Heart right ventricle (tissue), 16 donors: ENCODE data around the gene PPP4R4. TPM values are rescaled to one million over a fixed set of nuclear protein-coding genes. Genes with fewer than 3 reads are reported as not detected.
"Not testable (repeated sequence)": the region's sequence is repeated elsewhere in the genome, so short reads cannot be mapped to it uniquely, and the experiment has no call there.

ENCODE experiments used
- ATAC-seq, 8 donors: fragments of 200-7000 bp; cut with Tn5 transposase; one replicate each; pipeline ENCODE4 v1.9.1; 2020; ENCODE audit warnings: mild to moderate bottlenecking in 8 of 8, moderate library complexity in 8 of 8, moderate number of reproducible peaks in 1 of 8
- DNase-seq, 2 donors: peaks; one replicate each; pipeline ENCODE4 v3.0.0-alpha.2; 2020
- H3K27ac ChIP-seq, 10 donors: fragments of 200-600 bp; sonication (generic) in 2 of 10; one replicate each; pipeline versions ENCODE4 v1.5.0 to v1.8.0; 2020 to 2022; ENCODE audit warnings: mild to moderate bottlenecking in 3 of 10
- H3K27me3 ChIP-seq, 7 donors: fragments of 200-600 bp; one replicate each; pipeline ENCODE4 v1.8.0; 2021 to 2022; ENCODE audit warnings: mild to moderate bottlenecking in 2 of 7
- H3K36me3 ChIP-seq, 9 donors: fragments of 200-600 bp; sonication (generic) in 1 of 9; one replicate each; pipeline versions ENCODE4 v1.5.0 to v1.8.0; 2020 to 2022; ENCODE audit warnings: mild to moderate bottlenecking in 2 of 9
- H3K4me1 ChIP-seq, 9 donors: fragments of 200-600 bp; sonication (generic) in 1 of 9; one replicate each; pipeline versions ENCODE4 v1.5.0 to v1.8.0; 2020 to 2022; ENCODE audit warnings: mild to moderate bottlenecking in 4 of 9
- H3K4me3 ChIP-seq, 10 donors: fragments of 200-600 bp; sonication (generic) in 2 of 10; one replicate each; pipeline versions ENCODE4 v1.5.0 to v1.8.0; 2020 to 2022; ENCODE audit warnings: mild to moderate bottlenecking in 7 of 10, moderate library complexity in 2 of 10
- H3K9me3 ChIP-seq, 11 donors: fragments of 200-600 bp in 10 of 11; sonication (generic) in 2 of 11; one replicate each; pipeline versions ENCODE4 v1.5.0 to v1.8.0; 2013 to 2022; ENCODE audit warnings: mild to moderate bottlenecking in 2 of 11, control low read depth in 1 of 11, moderate library complexity in 1 of 11
- CTCF ChIP-seq, 9 donors: fragments of 200-600 bp; sonication (generic) in 2 of 9; IDR thresholded peaks; one replicate each; pipeline versions ENCODE4 v1.5.0 to v1.8.0; 2021 to 2022; ENCODE audit warnings: antibody characterized with exemption in 9 of 9, mild to moderate bottlenecking in 5 of 9, moderate library complexity in 1 of 9
- WGBS, 2 donors: extraction: QIAGEN DNeasy Blood & Tissue Kit; methylation state at CpG; one replicate each; pipeline ENCODE4 v1.1.7; 2013; ENCODE audit warnings: inconsistent platforms in 1 of 2; 5-methylcytosine and 5-hydroxymethylcytosine counted together
- intact Hi-C, 10 donors: fragments of 100-400 bp; cut with DNase I; formaldehyde crosslinking; loops; one replicate each; pipeline versions ENCODE4 v1.11.1 to v1.14.2; 2022
- polyA plus RNA-seq, 2 donors: library from polyadenylated mRNA; stranded (reverse); fragments of 200-250 nt; gene quantifications; one replicate each; pipeline ENCODE4 v1.2.3, GENCODE V29; 2013
- total RNA-seq, 10 donors: library from RNA; stranded (reverse); fragmentation: NEBNext Ultra II Directional in 3 of 10; extraction: Animal tissue kit (Norgen Biotek cat#: 25700) in 3 of 10; gene quantifications; one replicate each; pipeline versions ENCODE4 v1.2.1 to v1.2.4, GENCODE V29; 2021 to 2023
- donor health status: Arrhythmogenic right ventricular cardiomyopathy.
- donor health status: ischemic (EF 13 %, LVEDD 7.1; RV severe dilation, severe dysfunction).
- donor health status: healthy with polysubstance abuse.
- donor health status: DM: no; HTN: yes; CAD: no.
- donor health status: DM: no; HTN: no; CAD: no.
- donor health status: ischemic (EF 25% LVEDD 6.9; RV normal size, moderate dysfunction).
- donor health status: ischemic (EF 25% LVEDD 5.7; RV mildly dilated, moderate dysfunction).
- donor health status: healthy.
- donor health status: DM: yes; HTN: yes; CAD: no.
- donor health status: Ischemic cardiomyopathy.
- donor health status: ischemic (EF 35%, LVEDD 5.7; RV mildly dilated, moderate dysfunction).
- donor health status: nonischemic (EF 11% LVEDD 7.7; RV severe dilation, severe dysfunction).
- donor health status: DM: yes; HTN: yes; CAD: no.
- donor health status: PGD.
- donor health status: ischemic (EF 29% LVEDD 5.4; RV normal size, mild dysfunction).
- donor health status: nonischemic (EF 23%, LVEDD 6.1; RV moderate dilation, normal function).

The PPP4R4 gene
- total and polyA plus RNA-seq, 12 donors: 0.13 to 0.94 (median 0.31) TPM; not detected in 5

- no peaks in the 10 kb centered on the region for H3K9me3 ChIP-seq
- TF ChIP-seq CTCF (IDR thresholded peaks at IDR 0.05): no peak
- no peak for ATAC-seq
- 83 to 88% methylated on average over 6 of the region's 6 CpGs for WGBS, 2 donors
- DNase-seq: no peak
- H3K4me1 ChIP-seq: no peaks in the 10 kb centered on the region
- intact Hi-C loops: no loop called here
- no peaks in the 10 kb centered on the region for H3K36me3 ChIP-seq
- H3K4me3 ChIP-seq: no peak overlapping the region
- H3K27me3 ChIP-seq: peaks cover 0 to 18% (median 4%) of the 10 kb centered on the region in 7 donors
- H3K27ac ChIP-seq: no peak overlapping the region
Measured at GRCh38 chr14:94153750-94154342, 20.3 kb upstream of the PPP4R4 start.

GRCh38 chr14:94156143-94156542, 18.0 kb upstream of the PPP4R4 start:
- WGBS, 2 donors: 100% methylated on average over 1 of the region's 1 CpG
- H3K4me3 ChIP-seq, intact Hi-C loops, DNase-seq, H3K27ac ChIP-seq, H3K9me3 ChIP-seq, ATAC-seq, H3K36me3 ChIP-seq, H3K4me1 ChIP-seq: not testable (repeated sequence)
- H3K27me3 ChIP-seq: peaks cover 0 to 23% (median 4%) of the 10 kb centered on the region in 7 donors

- TF ChIP-seq CTCF (IDR thresholded peaks at IDR 0.05): no peak
- peak in 4 of 8 donors; percentile 37 to 90 (median 60) for ATAC-seq
- Histone ChIP-seq H3K4me1 (peaks cover 0 to 9% (median 7%) of the 10 kb centered on the region in 9 donors), H3K9me3 (no peaks in the 10 kb centered on the region), H3K36me3 (no peaks in the 10 kb centered on the region), H3K4me3 (no peak overlapping the region), H3K27ac (no peak overlapping the region), H3K27me3 (peaks cover 0 to 22% (median 2%) of the 10 kb centered on the region in 7 donors)
- DNase-seq: no peak
- intact Hi-C loops: no loop called here
Measured at GRCh38 chr14:94157197-94157596, 16.9 kb upstream of the PPP4R4 start.

GRCh38 chr14:94158239-94158883, 15.8 kb upstream of the PPP4R4 start:
- H3K9me3 ChIP-seq: no peaks in the 10 kb centered on the region
- TF ChIP-seq CTCF (IDR thresholded peaks at IDR 0.05): no peak
- no peak overlapping the region for H3K4me3 ChIP-seq
- ATAC-seq: no peak
- 77 to 78% methylated on average over 10 of the region's 10 CpGs for WGBS, 2 donors
- H3K4me1 ChIP-seq: peaks cover 0 to 11% (median 10%) of the 10 kb centered on the region in 9 donors
- DNase-seq: no peak
- no peaks in the 10 kb centered on the region for H3K36me3 ChIP-seq
- H3K27ac ChIP-seq: no peak overlapping the region
- intact Hi-C loops: no loop called here
- peaks cover 0 to 20% (median 0%) of the 10 kb centered on the region in 7 donors for H3K27me3 ChIP-seq

GRCh38 chr14:94161058-94161457, 13.1 kb upstream of the PPP4R4 start:
- no peaks in the 10 kb centered on the region for H3K9me3 ChIP-seq
- H3K27me3 ChIP-seq: peaks cover 0 to 32% (median 12%) of the 10 kb centered on the region in 7 donors
- intact Hi-C loops: no loop called here
- no peak for TF ChIP-seq CTCF (IDR thresholded peaks at IDR 0.05)
- ATAC-seq (no peak), DNase-seq (no peak)
- no peak overlapping the region for H3K4me3 ChIP-seq
- peaks cover 0 to 11% (median 10%) of the 10 kb centered on the region in 9 donors for H3K4me1 ChIP-seq
- no peak overlapping the region for H3K27ac ChIP-seq
- WGBS, 2 donors: 53 to 58% methylated on average over 2 of the region's 2 CpGs
- no peaks in the 10 kb centered on the region for H3K36me3 ChIP-seq
